GM21526 (cell line): ENCODE data around the gene LSS.
"Not testable (repeated sequence)": the region's sequence is repeated elsewhere in the genome, so short reads cannot be mapped to it uniquely, and the experiment has no call there.

Source experiments
- ATAC-seq: cut with Tn5 transposase; IDR thresholded peaks from one replicate; pipeline ENCODE4 v1.9.1; 2021; ENCODE audit warnings: moderate library complexity; ENCODE audit not compliant: unreplicated experiment, low FRiP score

The LSS gene

DNA sequence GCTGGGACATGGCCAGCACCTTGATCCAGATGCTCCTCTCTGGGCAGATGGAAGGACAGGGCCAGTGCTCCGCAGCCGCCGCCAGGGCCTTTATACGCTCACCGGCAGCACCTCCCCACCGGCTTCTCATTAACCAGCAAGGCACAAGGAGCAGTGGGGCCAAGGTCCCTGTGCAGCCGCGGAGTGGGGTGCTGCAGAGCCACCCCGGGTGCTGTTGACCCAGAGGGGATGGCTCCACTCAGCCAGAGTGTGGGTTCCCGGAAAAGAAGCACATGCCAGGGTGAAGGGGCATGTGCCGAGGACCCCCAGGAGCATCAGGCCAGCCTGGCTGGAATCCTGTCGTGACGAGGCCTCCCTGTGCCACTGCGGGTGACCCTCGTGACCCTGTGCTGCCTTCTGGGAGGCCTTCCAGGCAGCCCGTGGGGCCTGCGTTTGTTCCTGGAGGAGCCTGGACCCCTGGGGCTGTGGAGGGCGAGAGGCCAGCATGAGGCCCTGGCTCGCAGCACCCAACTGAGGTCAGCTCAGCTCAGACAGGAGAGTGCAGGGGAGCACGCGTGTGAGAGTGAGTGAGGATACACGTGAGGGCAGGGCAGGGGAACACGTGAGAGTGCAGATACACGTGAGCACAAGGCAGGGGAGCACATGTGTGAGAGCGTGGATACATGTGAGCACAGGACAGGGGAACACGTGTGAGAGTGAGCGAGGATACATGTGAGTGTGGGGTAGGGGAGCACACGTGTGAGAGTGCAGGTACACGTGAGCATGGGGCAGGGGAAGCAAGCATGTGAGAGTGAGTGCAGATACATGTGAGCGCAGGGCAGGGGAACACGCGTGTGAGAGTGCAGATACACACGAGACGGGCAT, 72.8 kb downstream of the LSS start, which contains the start of gene FTCD:
TSS of gene FTCD (minus strand) at position 66 of the 864 bp plus-strand sequence. CDS start at position 10, 56 bp downstream.
- no peak for ATAC-seq

DNA sequence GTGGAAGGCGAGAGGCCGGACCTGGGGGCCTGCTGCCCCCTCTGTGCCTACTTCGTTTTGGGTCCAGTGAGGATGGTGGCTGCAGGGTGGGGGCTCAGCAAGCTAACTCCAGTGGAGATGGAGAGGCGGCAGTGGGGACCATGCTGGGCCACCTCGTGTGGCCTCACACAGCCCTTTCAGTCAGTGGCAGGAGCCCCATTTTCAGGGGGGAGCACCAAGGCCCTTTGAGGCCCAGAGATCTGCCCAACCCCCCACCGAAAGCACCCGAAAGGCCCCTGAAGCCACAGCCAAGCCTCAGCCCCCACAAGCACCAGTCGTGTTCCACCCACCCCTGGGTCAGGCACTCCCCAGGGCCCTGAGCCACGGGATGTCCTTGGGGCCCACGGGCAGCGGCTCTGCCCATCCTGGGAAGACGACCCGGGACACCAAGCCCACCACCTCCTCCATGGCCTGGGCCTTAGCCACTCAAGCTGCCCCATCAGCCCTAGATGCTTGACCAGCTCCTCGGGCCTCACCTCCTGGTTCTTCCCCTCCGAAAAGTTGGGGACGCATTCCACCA, 73.5 kb downstream of the LSS start:
- ATAC-seq, result no peak

DNA sequence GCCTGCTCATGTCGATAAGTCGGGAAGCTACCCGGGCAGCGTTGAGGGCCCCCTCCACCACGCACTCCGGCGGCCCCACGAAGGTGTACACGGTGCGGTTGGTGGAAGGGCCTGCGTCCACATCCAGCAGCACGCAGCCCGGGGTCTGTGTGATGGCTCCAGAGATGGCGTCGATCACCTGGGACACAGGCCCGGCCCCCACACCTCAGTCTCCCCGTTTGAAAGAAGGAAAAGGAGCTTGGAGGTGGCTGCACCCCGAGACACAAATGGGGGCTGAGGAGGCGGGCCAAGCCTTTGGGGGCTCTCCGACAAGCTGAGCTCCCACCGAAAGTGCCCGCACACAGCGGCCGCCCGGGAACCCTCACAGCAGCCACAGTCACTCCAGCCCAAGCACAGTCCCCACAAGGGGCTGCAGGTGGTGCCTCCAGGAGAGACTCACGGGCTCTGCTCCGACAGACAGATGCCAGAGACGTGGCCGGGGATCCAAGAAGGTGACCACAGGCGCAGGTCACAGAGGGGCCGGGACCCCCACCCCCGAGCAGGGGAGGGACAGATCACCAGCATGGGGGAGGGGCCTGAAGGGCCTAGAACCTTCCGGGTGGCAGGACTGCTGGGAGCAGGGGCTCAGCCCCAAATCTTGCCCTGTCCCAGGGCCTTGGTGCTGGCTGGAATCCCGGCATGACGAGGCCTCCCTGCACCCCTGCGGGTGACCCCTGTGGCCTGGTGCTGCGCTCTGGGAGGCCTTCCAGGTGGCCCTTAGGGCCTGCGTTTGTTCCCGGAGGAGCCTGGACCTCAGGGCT, 74.2 kb downstream of the LSS start:
- no peak for ATAC-seq

DNA sequence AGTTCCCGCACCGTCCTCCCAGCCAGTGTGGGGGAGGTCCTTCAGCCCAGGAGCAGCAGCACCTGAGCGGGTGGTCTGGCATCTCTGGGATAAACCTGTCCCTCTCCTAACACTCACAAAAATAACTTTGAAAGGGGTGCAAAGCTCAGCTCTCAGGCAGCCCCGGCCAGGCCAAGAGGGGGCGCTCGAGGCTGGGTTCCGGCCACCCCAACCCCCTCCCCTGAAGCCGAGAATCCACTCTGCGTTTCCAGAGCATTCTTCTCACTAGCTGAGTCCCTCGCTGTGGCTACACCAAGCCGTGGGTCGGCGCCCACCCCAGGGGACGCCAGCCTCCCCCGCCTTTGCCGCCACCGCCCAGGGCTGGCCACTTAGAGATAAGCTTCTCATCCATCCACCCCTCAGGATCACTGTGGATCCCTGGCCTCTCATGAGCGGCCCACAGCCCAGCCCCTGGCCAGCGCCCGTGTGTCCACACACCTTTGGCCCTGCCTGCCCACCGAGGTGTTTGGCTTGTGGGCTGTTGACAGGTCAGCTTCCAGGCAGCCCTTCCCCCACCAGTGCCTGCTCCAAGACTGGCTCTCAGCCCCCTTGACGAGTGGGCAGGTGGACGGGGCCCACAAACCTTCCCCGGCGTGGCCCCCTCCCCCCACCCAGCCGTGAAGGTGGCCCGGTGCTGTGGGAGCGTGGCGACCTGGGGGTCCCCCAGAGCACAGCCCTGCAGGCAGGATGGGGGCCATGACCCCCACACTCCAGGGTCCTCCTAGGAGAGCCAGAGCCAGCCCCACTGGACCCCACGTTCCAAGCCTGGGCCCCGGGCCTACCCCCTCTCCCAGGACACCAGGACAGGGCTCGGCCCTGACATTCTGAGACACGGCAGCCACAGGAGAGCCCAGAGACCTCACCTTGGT, 75.1 kb downstream of the LSS start:
- ATAC-seq, result no peak

DNA sequence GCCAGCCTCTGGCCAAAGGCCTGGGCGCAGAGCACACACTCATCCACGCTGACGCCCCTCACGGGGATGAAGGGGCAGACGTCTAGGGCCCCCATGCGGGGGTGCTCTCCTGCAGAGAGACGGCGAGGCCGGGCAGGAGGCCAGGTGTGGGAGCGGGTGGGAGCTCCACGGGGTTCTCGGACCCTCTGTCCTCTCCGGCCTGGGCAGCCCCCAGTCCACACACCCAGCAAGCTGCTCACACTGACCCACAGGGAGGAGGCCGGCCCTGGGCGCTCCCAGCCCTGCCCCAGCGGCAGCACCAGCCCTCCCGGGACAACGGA, 75.7 kb downstream of the LSS start:
- no peak for ATAC-seq

DNA sequence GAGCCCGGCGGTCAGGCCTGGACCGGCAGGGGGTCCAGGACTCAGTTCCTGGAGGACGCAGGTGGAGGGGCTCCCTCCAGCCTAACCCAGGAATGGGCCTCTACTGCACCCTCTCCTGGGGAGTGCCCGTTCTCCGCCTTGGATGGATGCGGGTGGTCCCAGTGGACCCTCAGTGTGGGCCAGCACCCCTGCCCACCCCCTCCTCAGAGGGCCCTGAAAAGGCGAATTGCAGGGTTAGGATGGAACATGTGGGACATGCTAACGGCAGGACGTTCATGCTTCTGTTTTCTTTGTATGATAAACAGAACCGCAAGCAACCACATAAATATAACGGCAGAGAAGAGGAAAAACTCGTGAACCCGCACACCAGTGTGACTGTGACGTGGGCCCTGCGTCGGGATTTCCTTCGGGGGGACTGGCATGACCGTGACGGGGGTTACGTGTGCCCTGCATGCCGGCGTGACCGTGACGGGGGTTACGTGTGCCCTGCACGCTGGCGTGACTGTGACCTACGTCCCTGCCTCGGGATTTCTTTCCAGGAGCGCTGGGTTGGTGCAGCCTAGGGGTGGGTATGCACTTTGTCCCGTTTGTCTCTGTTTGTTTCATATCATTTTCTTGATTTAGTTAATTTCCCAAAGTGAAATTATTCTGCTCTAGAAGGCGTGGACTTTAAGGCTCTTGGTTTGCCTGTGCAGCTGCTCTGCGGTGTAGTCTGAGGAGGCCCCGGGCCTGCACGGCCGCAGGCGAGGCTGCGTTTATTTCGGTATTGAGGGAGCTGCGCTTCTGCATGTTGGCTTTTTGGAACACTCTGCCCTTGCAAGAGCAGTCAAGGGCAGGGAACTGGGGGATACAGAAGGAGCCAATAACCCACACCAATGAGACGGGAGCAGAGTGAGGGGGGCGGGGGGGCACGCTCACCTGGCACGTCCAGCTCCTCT, 76.3 kb downstream of the LSS start:
- no peak for ATAC-seq

DNA sequence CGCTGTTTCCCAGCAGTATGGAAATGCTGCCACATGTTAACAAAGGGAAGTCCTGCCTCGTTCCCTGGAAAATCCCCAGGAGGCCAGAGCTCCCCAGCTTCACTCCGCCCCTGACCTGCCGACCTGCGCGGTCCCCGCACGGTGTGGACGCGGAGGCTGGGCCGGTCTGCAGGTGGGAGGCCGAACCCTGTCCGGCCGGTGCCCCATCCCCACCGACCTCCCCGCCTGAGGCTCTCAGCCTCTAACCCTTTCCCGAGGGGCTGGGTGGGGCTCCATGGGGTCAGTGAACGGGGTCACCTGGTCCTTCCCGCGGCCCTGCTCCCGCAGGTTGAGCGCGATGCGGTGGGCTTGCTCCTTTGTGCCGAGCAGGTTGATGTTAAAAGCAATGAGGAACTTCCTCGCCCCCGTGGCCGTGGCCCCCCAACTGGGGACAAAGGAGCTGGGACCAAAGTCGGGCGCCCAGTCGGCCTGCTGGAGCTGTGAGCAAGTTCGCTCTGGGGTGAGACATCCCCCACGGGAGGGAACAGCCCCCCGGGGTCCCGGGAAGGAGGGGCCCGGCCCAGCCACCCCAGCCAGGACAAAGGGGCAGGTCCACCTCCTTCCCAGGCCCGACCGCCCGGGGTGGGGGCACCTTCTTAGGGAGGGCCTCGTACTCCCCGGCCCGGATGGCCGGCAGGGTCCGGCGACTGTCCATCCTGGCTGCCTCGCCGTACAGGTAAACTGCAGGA, 77.1 kb downstream of the LSS start:
- ATAC-seq, result no peak

DNA sequence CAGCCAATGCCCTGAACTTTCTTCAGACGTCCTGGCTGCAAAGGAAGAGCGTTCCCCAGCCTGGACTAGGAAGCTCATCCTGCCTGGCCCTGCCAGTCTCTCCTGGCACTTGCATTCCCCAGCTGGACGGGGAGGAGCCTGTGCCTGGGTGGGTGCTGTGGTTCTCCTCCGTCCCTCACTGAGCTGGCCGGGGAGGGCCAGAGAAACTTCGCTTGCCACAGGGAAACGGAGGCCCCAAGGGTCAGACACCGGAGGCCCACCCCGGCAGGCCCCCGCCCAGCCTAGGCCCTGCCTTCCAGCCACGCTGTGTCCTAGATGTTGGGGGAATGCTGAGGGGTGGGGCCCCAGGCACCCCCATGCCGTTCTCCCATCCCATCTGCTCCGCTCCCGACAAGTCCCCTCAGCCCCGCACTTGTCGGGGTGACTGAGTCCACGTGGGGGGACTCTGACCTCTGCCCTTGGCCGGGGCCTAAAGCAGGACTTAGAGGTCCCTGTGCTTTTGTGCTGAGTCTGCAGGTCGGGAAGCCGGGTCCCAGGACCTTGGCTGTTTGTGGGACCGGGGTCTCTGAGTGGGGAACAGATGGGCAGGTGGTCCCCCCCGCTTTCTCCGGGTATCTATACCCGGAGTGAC, 78.0 kb downstream of the LSS start:
- no peak for ATAC-seq

DNA sequence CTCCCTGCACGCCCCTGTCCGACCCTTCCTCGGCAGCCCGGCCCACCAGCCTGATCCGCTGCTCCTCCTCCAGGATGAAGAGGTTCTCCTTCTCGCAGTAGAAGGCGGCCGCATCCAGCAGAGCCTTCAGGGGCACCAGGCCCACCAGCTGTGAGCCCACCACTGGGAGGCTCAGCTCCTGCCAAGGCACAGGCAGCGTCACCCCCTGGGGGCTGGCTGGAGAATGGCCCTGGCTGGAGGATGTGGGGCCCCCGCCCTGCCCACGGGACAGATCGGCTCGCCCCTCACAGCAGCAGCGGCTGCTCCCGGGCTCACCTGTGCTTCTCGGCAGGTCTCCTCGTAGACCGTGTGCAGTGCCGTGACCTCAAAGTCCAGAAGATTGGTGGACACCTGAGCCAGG, 78.5 kb downstream of the LSS start:
- ATAC-seq, result no peak

DNA sequence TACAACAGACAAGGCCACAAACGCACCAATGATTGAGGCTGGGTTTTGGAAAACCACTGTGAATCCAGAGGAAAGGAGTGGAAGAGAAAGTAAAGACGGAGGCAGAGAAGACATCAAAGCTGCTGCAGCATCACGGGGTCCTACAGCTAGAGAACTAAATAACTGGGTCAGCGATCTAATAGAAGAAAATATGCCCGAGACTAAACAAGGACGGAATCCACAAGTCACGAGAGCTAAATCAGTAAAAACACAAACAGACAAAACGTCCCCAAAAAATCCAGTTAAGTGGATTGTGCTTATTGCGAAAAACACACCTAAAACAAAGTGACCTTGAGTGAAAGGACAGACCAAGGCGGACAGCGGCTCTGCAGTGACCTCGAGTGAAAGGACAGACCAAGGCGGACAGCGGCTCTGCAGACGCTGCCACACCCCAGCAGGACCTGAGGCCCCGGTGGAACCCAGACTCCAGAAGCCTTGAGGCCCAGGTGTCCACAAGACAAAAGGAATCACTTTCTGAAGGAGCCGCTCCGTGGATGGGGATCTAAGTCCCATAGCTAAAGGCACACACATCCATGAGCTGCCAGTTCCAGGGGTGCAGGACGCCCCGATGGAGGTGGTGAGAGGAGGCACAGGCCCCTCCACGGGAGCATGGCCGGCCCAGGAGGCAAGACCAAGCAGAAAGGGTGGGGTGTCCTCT, 79.2 kb downstream of the LSS start:
- ATAC-seq, result no peak

DNA sequence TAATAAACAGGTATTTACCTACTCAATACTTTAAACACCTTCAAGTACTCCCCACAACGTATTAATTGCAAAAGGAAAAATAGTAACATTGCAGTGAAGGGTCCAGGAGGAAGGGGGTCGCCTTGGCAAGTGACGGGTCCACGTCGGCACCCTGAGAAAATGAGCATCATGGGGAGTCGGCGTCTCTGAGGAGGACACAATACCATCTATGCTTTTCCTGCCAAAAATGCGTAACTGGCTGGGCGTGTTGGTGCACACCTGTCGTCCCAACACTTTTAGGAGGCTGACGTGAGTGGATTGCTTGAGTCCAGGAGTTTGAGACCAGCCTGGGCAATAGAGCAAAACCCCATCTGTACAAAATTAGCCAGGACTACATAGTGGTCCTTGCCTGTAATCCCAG, 80.5 kb downstream of the LSS start:
- no peak for ATAC-seq

DNA sequence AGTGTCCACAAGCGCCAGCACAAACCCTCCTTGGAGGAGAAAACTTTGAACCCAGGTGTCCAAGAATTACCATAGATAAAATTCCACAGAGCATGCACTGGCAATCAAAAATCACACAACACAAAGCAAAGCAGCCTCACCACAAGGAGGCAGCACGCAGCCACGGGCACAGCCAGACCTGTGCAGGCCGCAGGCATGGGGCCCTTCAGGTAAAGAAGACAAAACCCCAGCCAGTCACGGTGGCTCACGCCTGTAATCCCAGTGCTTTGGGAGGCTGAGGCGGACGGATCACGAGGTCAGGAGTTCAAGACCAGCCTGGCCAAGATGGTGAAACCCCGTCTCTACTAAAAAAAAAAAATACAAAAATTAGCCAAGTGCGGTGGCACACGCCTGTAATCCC, 81.1 kb downstream of the LSS start:
- ATAC-seq, result not testable (repeated sequence)

DNA sequence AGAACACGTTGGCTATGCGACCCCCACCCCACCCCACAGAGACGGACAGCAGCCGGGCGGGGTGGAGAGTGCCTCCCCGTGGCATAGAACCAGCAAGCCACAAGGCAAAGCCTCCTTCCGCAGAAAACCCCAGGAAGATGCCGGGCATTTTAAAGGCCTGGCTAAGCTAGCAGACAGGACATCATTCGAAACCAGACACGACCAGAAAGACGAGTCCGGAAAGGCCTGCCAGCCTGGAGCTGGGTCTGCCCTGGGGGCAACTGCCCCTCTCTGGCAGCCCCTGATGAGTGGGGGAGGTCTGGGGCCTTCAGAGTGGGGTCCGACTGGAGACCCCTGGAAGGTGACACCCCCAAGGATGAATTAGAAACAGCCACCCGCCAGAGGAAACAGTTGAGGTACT, 81.7 kb downstream of the LSS start:
- no peak for ATAC-seq

DNA sequence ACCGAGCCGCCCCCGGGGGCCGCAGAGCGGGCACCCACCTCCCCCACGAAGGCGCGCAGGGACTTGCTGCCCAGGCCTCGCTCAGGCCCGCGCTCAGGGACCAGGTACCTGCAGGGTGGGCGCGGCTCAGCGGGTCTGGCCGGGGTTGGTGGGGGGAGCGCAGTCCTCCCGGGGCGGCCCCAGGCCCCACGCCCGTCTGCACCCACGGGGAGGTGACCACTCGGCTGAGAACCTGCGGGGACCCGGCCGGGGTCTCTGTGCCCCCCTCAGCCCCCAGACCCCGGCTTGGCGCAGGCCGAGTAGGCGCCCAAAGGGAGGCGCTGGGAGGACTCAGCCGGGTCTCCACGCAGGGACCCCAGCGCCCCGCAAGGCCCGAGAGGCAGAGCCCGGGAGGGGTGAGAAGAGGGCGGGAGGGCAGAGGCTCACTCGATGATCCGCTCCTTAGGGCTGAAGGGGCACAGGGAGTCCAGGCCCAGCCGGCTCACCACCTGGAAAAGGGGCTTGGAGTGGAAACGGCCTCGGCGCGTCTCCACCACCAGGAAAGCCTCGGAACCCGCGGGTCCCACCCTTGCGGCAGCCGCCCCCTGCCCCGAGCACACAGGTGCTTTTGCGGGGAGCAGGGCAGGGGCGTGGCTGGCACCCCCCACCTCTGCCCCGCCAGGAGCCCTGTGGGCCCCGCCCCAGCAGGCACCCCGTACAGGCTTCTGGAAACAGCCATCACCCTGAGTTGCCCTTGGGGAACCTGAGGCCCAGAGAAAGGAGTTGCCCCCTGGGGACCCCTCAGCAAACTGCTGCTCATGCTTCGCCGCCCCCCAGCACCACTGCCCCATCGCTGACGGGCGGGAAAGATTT, 82.5 kb downstream of the LSS start:
- no peak for ATAC-seq

DNA sequence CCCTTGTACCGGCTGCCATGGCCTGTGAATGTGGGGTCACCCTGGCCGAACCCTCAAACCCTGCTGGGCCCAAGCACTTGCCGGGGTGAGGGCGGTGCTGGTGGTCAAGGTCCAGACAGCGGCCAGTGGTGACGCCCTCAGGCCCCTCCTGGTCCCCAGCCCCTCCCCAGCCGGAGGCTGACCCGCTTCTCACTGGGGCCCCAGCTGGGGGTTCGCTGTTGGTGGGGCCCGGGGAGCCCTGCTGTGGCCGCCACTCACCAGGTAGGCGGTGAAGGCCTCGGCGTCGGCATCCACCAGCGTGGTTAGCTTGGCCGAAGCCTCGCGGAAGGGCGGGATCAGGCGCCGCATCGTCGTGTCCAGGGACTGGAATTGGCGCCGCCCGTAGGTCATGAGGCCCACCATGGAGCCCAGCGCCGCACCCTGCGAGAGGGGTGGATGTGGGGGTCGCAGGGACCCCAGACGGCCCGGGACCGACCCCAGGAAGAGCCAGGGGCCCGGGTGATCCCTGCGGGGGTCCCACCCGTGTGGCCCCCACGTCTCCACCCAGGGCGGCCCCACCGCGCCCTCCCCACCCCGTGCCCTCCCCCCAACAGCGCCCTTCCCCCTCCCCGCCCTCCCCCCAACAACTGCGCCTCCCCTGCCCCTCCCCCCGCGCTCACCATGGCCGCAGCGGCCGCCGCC, 83.3 kb downstream of the LSS start:
- no peak for ATAC-seq

DNA sequence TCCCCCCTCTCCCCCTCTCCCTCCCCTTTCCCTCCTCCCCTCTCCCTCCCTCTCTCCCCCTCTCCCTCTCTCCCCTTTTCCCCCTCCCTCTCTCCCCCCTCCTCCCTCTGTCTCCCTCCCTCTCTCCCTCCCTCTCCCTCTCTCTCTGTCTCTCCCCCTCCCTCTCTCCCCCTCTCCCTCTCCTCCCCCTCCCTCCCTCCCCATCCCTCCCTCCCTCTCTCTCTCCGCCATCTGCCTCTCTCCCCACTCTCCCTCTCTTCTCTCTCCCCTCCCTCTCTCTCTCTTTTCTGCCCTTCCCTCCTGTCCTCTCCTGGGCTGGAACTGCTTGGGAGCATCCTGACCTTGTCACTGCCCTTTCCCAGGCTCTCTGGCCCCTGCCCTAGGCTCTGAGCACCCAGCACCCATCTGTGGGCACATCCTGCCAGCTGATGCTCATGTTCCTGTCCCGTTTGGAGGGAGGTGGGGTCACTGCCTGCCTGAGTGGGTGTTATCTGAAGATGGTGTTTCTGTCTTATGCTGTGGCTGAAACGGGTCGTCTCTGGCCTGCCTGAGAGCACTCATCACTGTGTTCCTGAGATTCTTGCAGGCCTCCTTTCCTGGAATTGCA, 84.0 kb downstream of the LSS start:
- no peak for ATAC-seq
